Sigmoid colon (tissue), 4 donors: ENCODE results near the gene FGR.
A peak's percentile ranks its signal among the peaks of the same experiment; 100 is the strongest.

Experiments used
- CTCF ChIP-seq, 4 experiments: fragments of 450-650 bp in 3 of 4; fragments of 200-600 bp in 1 of 4; IDR thresholded peaks; one replicate each; pipeline ENCODE4 v1.5.1; 2016 to 2019; ENCODE audit warnings: antibody characterized with exemption in 4 of 4, mild to moderate bottlenecking in 3 of 4, moderate library complexity in 2 of 4
- EP300 ChIP-seq, 4 donors: sonication (generic); formaldehyde crosslinking; IDR thresholded peaks; one replicate each; pipeline ENCODE4 v1.6.1; 2017; ENCODE audit warnings: antibody characterized with exemption in 4 of 4
- POLR2A ChIP-seq, 2 donors: fragments of 450-650 bp; IDR thresholded peaks; one replicate each; pipeline ENCODE4 v1.6.1; 2016; ENCODE audit warnings: antibody characterized with exemption in 2 of 2, mild to moderate bottlenecking in 2 of 2, moderate library complexity in 2 of 2
- POLR2AphosphoS5 ChIP-seq, 4 donors: sonication (generic); formaldehyde crosslinking; IDR thresholded peaks; one replicate each; pipeline ENCODE4 v1.6.1; 2017; ENCODE audit warnings: antibody characterized with exemption in 4 of 4

- TF ChIP-seq CTCF (IDR thresholded peaks at IDR 0.05) = no peak
- no peak for TF ChIP-seq POLR2A (IDR thresholded peaks at IDR 0.05)
- TF ChIP-seq POLR2AphosphoS5 (IDR thresholded peaks at IDR 0.05) = peak in 1 of 4 donors; percentile 17
- no peak for TF ChIP-seq EP300 (IDR thresholded peaks at IDR 0.05)
These were observed 24.0 kb upstream of the FGR start for GRCh38 chr1:27658951-27659496.
